GM19035 (cell line): ENCODE data around the gene PTEN.

Source experiments
- ATAC-seq: cut with Tn5 transposase; IDR thresholded peaks from one replicate; pipeline ENCODE4 v1.9.1; 2021; ENCODE audit not compliant: unreplicated experiment

Gene PTEN

DNA sequence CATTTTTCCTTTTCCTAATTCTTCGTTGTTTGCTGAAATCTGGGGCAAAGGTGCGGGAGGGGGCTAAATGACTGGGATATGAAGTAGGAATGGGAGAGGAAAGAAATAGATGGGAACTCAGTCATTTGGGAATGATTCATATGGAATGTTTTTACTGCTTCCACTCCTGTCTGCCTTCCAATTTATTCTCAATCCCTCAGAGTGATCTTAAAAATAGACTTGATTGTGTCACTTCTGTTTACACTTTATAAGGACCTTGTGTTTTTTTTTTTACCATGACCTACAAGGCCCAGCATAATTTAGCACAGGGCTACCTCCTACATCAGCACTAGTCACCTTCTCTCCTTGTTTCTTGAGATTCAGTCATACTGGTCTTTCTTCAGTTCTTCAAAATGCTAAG lies 97.9 kb downstream of the PTEN start:
- ATAC-seq: no peak

DNA sequence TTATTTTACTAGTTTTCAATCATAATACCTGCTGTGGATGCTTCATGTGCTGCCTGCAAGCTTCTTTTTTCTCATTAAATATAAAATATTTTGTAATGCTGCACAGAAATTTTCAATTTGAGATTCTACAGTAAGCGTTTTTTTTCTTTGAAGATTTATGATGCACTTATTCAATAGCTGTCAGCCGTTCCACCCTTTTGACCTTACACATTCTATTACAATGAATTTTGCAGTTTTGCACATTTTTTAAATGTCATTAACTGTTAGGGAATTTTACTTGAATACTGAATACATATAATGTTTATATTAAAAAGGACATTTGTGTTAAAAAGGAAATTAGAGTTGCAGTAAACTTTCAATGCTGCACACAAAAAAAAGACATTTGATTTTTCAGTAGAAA lies 103.0 kb downstream of the PTEN start:
- no peak for ATAC-seq

DNA sequence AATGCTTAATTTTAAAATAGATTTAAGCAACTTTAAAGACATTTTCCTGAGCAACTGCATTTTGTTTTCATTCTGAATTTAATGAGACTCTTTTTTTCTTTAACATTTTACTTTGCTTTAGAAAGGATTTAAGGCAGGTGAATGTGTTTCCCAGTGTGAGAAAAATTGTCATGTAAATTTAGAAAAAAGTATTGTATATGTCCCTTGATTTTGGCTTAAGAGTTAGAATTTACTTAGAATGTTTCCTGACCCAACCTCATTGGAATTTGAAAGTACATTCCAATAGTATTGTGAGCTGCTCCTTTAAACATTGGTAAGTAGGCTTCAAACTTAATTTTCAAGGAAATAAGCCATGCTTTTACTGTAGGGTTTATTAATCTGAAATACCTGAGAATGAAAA lies 110.2 kb downstream of the PTEN start:
- no peak for ATAC-seq

GRCh38 chr10:87974130-87974529 lies 110.7 kb downstream of the PTEN start:
- ATAC-seq: no peak

DNA sequence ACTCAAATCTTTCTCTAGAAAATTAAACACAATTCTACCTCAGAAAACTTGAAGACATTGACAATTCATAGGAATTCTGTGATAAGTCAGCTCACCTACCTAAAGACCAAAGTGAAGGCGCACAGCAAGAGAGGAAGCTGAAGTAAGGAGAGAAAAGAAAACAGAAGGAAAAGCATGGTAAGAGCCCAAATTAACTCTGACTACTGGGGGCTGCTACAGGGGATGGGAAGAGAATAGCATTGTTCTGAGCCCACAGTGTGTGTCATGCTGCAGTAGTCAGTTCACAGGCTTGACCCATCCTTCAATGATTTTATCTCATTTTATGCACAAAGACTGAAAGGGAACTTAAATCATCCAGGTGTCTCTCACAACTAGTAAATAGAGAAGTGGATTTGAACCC lies 111.3 kb downstream of the PTEN start:
- no peak for ATAC-seq

DNA sequence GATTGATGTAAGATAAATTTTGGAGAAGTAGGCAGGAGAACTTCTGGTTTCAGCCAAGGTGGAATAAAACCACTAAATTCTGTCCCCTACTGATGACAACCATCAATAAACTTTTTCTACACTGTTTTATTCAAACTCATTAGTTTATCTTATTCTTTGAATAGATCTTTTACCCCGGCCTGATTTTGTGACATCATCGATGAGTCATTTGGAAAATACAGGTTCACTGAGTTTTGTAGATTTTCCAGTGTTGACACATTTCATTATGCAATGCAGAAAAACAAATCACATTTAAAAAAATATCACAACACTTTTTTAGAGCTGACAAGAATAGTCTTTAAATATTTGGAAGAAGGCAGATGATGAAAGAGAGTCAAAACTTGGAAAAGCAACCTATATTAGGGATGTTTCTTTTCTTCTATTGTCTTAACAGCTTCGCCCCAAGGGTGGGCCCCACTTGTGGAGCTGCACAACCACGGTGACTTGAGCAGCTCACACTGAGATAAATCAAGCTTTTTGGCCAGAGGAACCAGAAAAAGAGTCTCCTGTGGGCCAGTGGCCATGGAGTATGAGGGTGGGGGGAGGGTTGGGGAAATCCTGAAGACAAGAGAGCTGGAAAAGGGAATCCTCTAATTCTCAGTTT lies 112.8 kb downstream of the PTEN start:
- ATAC-seq: no peak

GRCh38 chr10:87978166-87978565 lies 114.7 kb downstream of the PTEN start:
- ATAC-seq: no peak

DNA sequence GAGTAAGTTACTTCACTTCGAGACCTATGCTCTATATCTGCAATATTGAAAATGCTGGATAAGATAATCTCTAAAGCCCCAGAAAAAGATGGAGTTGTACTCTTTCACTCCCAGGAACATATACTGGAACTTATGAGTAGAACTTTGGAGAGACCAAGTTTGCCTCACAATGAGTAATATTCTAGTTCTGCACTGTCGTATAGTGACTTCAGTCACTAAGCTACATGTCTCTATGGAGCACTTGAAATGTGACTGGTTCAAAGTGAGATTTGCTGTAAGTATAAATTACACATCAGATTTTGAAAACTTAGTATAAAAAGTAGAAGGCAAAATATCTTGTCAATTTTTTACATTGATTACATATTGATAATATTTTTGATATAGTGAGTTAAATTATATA lies 116.4 kb downstream of the PTEN start:
- ATAC-seq: no peak

- ATAC-seq: no peak
Observed at GRCh38 chr10:87983716-87984115, 120.3 kb downstream of the PTEN start.

DNA sequence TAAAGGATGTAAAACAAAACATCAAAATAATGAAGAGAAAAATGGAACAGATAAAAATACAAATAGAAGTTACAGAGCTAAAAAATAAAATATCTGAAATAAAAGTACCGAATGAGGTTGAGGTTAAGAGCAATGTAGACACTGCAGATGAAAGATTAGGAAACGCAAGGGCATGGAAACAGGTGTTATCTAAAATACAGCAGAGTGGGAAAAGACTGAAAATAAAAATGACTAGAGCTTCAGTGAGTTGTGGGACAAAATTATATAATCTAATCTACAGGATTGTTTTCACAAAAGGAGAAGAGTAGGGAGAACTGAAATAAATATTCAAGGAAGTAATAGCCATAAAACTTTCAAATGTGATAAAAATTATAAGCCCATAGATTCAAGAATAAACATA lies 123.8 kb downstream of the PTEN start:
- no peak for ATAC-seq

GRCh38 chr10:87991946-87992345 lies 128.5 kb downstream of the PTEN start:
- ATAC-seq: no peak

DNA sequence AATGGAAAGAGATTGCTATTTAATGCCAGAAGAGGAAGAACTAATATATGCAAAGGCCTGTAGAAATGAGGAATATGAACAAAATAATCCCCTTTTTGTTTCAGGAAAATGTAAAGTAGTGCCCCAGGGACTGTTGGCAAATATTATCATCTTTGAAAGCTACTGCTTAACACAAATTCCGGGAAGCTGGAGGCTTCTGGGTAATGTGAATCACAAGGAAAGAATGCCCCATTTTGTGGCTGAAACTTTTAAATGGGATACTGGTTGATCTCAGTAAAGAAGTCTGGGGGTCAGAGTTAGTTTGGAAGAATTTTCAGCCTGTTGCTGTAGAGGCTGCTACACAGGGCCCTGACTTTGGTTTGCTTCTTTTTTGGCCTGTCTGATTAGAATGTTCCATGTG lies 141.0 kb downstream of the PTEN start:
- no peak for ATAC-seq

- no peak for ATAC-seq
Observed at GRCh38 chr10:88006261-88006660, 142.8 kb downstream of the PTEN start.

DNA sequence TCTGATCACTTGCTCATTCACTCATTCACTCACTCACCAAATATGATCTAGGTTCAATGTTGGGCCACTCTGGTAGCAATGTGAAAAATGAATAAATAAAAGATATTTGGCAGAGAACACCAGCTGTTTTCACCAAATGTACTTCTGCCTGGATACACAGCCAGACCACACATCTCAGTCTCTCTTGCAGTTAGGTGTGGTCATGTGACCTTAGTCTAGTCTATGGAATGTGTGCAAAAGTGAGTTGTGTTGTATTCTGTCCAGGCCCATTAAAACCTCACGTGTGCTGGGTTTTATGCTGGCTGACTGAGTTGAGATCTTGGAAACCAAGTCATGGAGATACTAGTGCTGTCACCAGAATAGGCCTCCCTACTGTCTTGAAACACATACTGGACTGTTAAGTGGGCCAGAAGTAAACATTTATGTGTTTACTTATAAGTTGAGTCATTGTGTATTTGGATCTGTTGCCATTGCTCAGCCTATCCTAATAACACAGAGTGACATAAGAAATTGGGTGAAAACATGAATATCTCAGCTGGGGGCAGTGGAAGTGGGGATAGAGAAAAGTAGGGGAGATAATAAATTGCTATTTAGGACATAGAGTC lies 145.5 kb downstream of the PTEN start:
- no peak for ATAC-seq

- no peak for ATAC-seq
Observed at GRCh38 chr10:88012641-88013040, 149.2 kb downstream of the PTEN start.

- no peak for ATAC-seq
Observed at GRCh38 chr10:88017781-88018180, 154.4 kb downstream of the PTEN start.

DNA sequence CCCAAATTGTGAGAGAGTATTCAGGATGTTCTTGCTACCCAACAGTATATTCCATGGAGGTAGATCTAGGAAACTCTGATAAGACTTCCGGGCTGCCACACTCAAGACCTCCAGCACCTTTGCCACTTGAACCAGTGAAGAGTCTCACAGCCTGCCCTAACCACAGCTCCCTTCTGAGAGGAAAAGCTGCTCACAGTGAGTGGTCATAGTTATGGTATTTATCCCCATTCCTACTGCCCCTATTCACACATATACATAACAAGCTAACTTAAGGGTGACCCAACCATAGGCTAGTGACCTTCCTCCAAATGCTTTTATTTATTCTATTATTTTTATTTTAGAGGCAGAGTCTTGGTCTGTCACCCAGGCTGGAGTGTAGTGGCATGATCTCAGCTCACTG lies 156.3 kb downstream of the PTEN start:
- ATAC-seq: no peak
